GM19328 (cell line): ENCODE results near the gene CUL4A.

Experiments used
- ATAC-seq: cut with Tn5 transposase; IDR thresholded peaks from one replicate; pipeline ENCODE4 v1.9.1; 2021; ENCODE audit warnings: mild to moderate bottlenecking, moderate library complexity; ENCODE audit not compliant: unreplicated experiment

The CUL4A gene

GRCh38 chr13:113207890-113208420, 1.5 kb upstream of the CUL4A start:
- ATAC-seq, result peak; percentile 3

- peak; percentile 69 for ATAC-seq
Measured at GRCh38 chr13:113208421-113209335, 735 bp upstream of the CUL4A start, which contains the start of gene PCID2. TSS of gene PCID2 (minus strand) at chr13:113208669. CDS start at chr13:113208634, 35 bp downstream.

- peak; percentile 40 for ATAC-seq
Measured at GRCh38 chr13:113209759-113210421, 477 bp downstream of the CUL4A start.

- no peak for ATAC-seq
Measured at GRCh38 chr13:113210833-113211232, 1.4 kb downstream of the CUL4A start.

GRCh38 chr13:113211774-113212173, 2.4 kb downstream of the CUL4A start:
- ATAC-seq, result no peak

GRCh38 chr13:113216254-113217048, 7.0 kb downstream of the CUL4A start:
- no peak for ATAC-seq

- no peak for ATAC-seq
Measured at GRCh38 chr13:113218586-113218985, 9.2 kb downstream of the CUL4A start.

GRCh38 chr13:113219256-113219940, 10.0 kb downstream of the CUL4A start:
- ATAC-seq, result no peak

GRCh38 chr13:113220141-113220598, 10.8 kb downstream of the CUL4A start:
- no peak for ATAC-seq

- ATAC-seq, result no peak
Measured at GRCh38 chr13:113220877-113221276, 11.5 kb downstream of the CUL4A start.

- ATAC-seq, result no peak
Measured at GRCh38 chr13:113223070-113223469, 13.7 kb downstream of the CUL4A start.

- ATAC-seq, result no peak
Measured at GRCh38 chr13:113224486-113224885, 15.1 kb downstream of the CUL4A start.

GRCh38 chr13:113225515-113225914, 16.1 kb downstream of the CUL4A start:
- no peak for ATAC-seq

GRCh38 chr13:113226873-113227450, 17.5 kb downstream of the CUL4A start:
- ATAC-seq, result no peak

GRCh38 chr13:113229161-113229560, 19.7 kb downstream of the CUL4A start:
- ATAC-seq, result no peak

- no peak for ATAC-seq
Measured at GRCh38 chr13:113229791-113230190, 20.4 kb downstream of the CUL4A start.

GRCh38 chr13:113231306-113232207, 22.1 kb downstream of the CUL4A start:
- no peak for ATAC-seq

- no peak for ATAC-seq
Measured at GRCh38 chr13:113232208-113233003, 23.0 kb downstream of the CUL4A start.
